DMS 273 treated with DMSO at 0.1 percent for 48 hours (cell line): Measurements from ENCODE around the gene PLP2.

ENCODE experiments used
- DNase-seq: peaks from one replicate; lab custom pipeline; 2025; lab: John Stamatoyannopoulos, UW

PLP2 gene

DNA sequence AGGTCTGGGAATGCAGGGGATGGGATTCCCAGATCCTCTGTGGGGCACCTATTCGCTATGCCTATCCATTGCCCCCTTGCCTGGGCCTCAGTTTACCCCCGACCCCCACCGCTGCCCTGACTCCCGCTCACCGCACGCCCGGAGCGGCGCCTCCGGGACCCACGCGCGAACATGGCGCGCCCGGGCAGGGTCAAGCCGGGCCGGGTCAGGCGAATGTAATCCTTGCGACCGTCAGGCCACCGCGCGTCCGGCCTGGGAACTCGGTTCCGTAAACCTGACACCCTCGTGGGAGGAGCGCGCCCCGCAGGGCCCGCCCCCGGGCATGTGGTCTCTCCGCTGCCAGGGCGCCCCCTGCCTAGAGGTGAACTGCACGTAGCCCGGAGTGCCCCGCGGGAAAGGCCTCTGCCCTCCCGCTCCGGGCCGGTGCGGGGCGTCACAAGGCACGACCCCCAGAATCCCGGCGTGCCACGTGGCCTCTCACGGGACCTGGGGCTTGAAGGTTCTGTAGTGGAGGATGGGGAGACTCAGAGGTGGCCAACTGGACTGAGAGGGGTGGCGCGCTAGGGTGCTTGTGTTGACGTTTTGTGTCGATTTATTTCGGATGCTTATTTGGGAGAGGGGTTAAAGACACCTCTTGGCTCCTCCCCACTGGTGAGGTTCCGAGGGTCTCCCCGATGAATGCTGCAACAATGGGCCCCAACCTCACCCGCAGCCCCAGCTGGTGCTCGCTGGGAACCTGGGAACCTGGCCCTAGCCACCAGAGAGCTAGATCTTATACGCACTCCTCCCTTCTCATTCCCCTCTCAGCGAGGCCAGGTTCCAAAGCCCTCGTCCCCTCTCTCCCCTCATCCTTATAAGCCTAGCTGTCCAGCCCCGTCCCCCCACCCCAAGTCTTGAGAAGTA lies 14.7 kb downstream of the PLP2 start, which contains the start of gene PRICKLE3:
TSS of gene PRICKLE3 (minus strand) at position 249 of the 903 bp plus-strand sequence. CDS start at position 173, 76 bp downstream.
- DNase-seq, result peak; percentile 32

- no peak for DNase-seq
Measured at GRCh38 chrX:49187028-49187394, 15.3 kb downstream of the PLP2 start.

DNA sequence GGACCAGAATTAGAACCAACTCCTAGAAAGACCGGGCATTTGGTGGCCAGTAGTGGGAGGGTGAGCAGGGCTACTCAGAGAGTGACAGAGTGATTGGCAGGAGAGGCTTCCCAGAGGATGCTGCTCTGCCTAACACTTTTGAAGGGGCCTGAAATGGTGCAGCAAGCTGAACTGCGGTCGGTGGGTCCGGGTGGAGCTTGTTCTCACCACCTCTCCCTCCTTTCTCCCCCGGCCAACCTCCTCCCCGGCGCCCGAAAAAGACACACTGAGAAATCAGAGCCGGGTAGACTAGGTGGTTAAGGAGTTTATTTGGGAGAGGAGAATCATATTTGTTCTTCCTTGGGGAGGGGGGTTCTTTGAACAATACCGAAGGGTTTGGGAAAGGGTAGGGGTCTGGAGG lies 15.8 kb downstream of the PLP2 start:
- no peak for DNase-seq

DNA sequence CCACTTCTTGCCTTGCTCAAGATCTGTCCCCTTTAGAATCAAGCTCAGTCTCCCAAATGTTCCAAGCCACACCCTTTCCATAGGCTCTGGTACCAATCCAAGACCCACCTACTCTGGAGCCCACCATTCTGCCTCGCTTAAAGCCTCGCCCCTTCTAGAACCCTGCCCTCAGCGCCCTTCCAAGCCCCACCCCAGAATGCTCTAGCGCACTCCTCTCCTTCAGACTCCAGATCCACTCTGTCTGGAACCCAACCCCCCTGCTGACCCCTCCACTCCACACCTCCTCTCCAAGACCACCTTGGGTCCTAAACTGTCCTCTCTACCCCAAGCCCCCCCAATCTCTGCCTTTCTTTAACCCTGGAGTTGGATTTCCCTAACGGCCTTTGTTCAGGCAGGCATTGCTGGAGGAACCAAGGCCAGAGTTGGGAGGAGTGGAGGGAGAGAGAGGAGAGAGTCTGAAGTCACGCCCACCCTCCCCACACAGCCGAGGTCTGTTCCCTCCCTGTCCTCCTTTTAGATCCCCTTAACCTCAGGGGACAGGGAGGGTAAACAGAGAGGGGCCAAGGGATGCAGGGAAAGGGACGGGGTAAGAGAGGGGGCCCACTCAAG lies 16.9 kb downstream of the PLP2 start:
- DNase-seq, result no peak

DNA sequence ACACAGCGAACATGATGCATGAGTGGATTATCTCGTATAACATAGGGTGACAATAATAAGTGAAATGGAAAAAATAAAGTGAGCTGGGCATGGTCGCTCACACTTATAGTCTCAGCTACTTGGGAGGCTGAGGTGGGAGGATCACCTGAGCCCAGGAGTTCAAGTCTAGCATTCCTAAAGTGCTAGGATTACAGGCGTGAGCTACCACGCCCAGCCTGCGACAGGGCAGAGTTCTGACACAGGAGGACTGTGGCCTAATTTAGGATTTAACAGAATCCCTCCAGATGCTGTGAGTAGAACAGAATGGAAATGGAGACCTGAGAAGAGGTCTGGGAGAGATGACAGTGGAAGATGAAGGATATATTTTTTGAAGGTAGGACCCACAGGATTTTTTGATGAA lies 17.9 kb downstream of the PLP2 start:
- no peak for DNase-seq

GRCh38 chrX:49190821-49191573 lies 19.3 kb downstream of the PLP2 start:
- peak; percentile 99 for DNase-seq

GRCh38 chrX:49191574-49192011 lies 19.9 kb downstream of the PLP2 start:
- DNase-seq, result no peak

DNA sequence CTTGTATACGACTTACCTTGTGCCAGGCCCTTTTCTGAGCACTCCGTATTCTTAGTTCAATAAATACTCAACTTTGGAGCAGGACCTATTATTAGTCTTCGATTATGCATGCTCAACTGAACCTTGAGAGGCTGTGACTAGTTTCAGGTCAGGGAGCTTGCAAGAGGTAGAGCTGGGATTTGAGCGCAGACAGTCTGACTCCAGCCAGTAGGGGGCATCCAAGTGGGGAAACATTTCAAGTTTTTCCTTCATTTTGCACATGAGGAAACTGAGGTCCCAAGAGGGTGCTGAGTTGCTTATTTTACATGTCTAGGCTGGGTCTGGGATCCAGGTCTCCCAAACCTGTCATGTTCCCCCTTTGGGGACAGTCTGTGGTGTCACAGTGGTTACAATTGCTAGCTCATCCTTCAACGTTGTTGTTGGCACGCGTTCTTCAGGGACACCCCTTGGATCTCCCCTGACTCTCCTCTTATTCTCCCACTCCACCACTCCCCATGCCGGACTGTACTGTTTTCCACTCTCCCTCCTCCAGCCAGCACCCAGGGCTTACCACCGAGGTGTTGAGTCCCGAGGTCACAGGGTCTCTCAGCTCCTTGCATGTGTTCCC lies 21.1 kb downstream of the PLP2 start:
- no peak for DNase-seq

DNA sequence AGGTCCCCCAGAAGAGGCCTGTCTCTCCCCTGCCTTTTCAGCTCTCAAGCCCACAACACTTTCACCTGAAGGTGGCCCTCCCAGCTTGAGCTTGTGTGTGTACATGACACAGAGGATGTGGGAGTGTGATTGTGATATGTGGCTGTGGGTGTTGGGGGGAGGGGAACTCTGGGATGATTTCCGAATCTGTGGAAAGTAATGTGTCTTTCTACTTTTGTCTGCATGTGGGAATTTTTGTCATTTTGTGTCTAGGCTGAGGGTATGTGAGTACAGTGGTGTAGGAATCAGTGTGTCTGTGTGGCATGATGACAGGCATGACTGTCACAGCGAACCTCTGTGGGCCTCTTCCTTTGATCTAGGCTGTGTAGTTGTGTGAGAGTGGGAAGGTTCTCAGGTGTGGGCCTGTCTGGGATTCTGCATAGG lies 21.9 kb downstream of the PLP2 start:
- DNase-seq, result no peak

GRCh38 chrX:49197543-49198087 lies 25.9 kb downstream of the PLP2 start:
- no peak for DNase-seq

GRCh38 chrX:49198540-49199314 lies 27.0 kb downstream of the PLP2 start:
- no peak for DNase-seq

- DNase-seq, result no peak
Measured at GRCh38 chrX:49199315-49199595, 27.6 kb downstream of the PLP2 start.

GRCh38 chrX:49199906-49200771 lies 28.4 kb downstream of the PLP2 start, which contains the start of gene SYP:
TSS of gene SYP (minus strand) at chrX:49200193. CDS start at chrX:49200186, 7 bp downstream.
- DNase-seq, result peak; percentile 64

GRCh38 chrX:49202022-49202421 lies 30.3 kb downstream of the PLP2 start:
- DNase-seq, result no peak

- no peak for DNase-seq
Measured at GRCh38 chrX:49203536-49203935, 31.8 kb downstream of the PLP2 start.

DNA sequence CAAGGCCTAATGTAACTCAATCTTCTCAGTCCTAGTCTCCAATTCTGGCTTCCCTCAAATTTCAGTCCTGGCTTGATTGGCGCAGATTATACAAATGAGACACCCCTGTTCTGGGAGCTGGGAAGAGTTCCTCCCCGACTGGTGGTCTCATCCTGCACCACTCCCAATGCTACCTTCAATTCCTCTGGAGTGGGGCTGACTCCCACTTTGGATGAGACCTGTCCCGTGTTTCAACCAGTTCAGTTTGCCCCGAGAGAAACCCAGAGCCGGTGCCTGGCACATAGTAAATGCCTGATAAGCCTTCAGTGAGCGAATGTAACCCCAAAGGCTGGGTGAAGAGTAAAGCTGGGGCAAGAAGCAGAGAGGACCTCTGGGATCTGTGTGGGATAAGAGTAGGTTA lies 32.3 kb downstream of the PLP2 start:
- DNase-seq, result no peak

- no peak for DNase-seq
Measured at GRCh38 chrX:49204709-49205108, 33.0 kb downstream of the PLP2 start.

GRCh38 chrX:49205443-49205842 lies 33.7 kb downstream of the PLP2 start:
- DNase-seq, result no peak

- DNase-seq, result no peak
Measured at GRCh38 chrX:49206543-49206942, 34.8 kb downstream of the PLP2 start.

DNA sequence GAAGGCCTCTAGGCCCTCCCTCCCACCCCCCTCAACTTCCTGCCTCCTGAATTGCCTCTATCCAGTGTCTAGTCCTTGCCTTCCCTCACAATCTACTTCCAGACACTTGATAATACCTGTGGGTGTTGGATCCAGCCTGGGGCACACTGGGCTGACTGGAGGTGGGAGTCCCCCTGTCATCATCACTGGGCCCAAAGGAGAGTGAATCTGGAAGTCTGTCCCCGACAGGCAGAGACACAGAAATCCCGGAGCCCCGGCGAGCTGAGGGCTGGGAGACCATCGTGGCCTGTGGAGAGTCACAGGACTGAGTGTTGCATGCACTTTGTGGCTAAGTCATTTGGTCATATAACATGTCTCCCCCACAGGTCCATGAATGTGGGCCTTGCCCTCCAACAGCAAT lies 36.7 kb downstream of the PLP2 start:
- no peak for DNase-seq
